HEK293T (cell line): ENCODE measurements around the gene STARD5.

Experiments used
- CTCF ChIA-PET: fragments of 350-600 bp; formaldehyde crosslinking; extraction: SDS; loops from one replicate; lab custom pipeline; 2021; ENCODE audit warnings: antibody characterized with exemption, inconsistent platforms; lab: Yijun Ruan, JAX
- POLR2A ChIA-PET: fragments of 350-600 bp; formaldehyde crosslinking; extraction: SDS; loops from one replicate; lab custom pipeline; 2020; ENCODE audit warnings: antibody characterized with exemption, inconsistent platforms; lab: Yijun Ruan, JAX
- DNase-seq: peaks from one replicate; pipeline ENCODE4 v3.0.0; 2012; ENCODE audit warnings: mixed read lengths; ENCODE audit errors: extremely low spot score
- ARNT ChIP-seq: fragments of 450-650 bp; IDR thresholded peaks from 2 replicates; pipeline ENCODE4 v1.6.1; 2017; ENCODE audit warnings: mild to moderate bottlenecking
- BHLHE40 ChIP-seq: fragments of 450-650 bp; IDR thresholded peaks from 2 replicates; pipeline ENCODE4 v1.6.1; 2016; ENCODE audit warnings: mild to moderate bottlenecking, moderate library complexity, borderline replicate concordance
- CTBP1 ChIP-seq: fragments of 450-650 bp; IDR thresholded peaks from 2 replicates; pipeline ENCODE4 v1.6.1; 2016; ENCODE audit warnings: borderline replicate concordance
- ELF4 ChIP-seq: fragments of 450-650 bp; IDR thresholded peaks from 2 replicates; pipeline ENCODE4 v1.6.1; 2017; ENCODE audit warnings: antibody characterized with exemption
- FOXA1 ChIP-seq: fragments of 450-650 bp; IDR thresholded peaks from 2 replicates; pipeline ENCODE4 v1.6.1; 2016; ENCODE audit warnings: mild to moderate bottlenecking
- FOXK2 ChIP-seq: fragments of 450-650 bp; IDR thresholded peaks from 2 replicates; pipeline ENCODE4 v1.6.1; 2016; ENCODE audit warnings: mild to moderate bottlenecking
- FOXM1 ChIP-seq: fragments of 450-650 bp; IDR thresholded peaks from 2 replicates; pipeline ENCODE4 v1.6.1; 2017; ENCODE audit warnings: mild to moderate bottlenecking, borderline replicate concordance
- HDGF ChIP-seq: fragments of 450-650 bp; IDR thresholded peaks from 2 replicates; pipeline ENCODE4 v1.6.1; 2017; ENCODE audit warnings: antibody characterized with exemption, borderline replicate concordance
- L3MBTL2 ChIP-seq: fragments of 450-650 bp; conservative IDR thresholded peaks from 2 replicates; pipeline ENCODE4 v1.6.1; 2016; ENCODE audit warnings: mild to moderate bottlenecking
- LEF1 ChIP-seq: fragments of 450-650 bp; IDR thresholded peaks from 2 replicates; pipeline ENCODE4 v1.6.1; 2017; ENCODE audit warnings: mild to moderate bottlenecking, borderline replicate concordance
- NFRKB ChIP-seq: fragments of 450-650 bp; IDR thresholded peaks from 2 replicates; pipeline ENCODE4 v1.6.1; 2016; ENCODE audit warnings: mild to moderate bottlenecking, moderate library complexity
- SP1 ChIP-seq: fragments of 450-650 bp; IDR thresholded peaks from 2 replicates; pipeline ENCODE4 v1.6.1; 2017
- SUZ12 ChIP-seq: fragments of 450-650 bp; IDR thresholded peaks from 2 replicates; pipeline ENCODE4 v1.6.1; 2016; ENCODE audit warnings: mild to moderate bottlenecking
- TARDBP ChIP-seq: fragments of 450-650 bp; IDR thresholded peaks from 2 replicates; pipeline ENCODE4 v1.6.1; 2016
- ZNF384 ChIP-seq: fragments of 450-650 bp; IDR thresholded peaks from 2 replicates; pipeline ENCODE4 v1.6.1; 2016
- TF ChIP-seq, protein P1 (sequence below): fragments of 450-650 bp; IDR thresholded peaks from 2 replicates; pipeline ENCODE4 v1.6.1; 2016

STARD5 gene

DNA sequence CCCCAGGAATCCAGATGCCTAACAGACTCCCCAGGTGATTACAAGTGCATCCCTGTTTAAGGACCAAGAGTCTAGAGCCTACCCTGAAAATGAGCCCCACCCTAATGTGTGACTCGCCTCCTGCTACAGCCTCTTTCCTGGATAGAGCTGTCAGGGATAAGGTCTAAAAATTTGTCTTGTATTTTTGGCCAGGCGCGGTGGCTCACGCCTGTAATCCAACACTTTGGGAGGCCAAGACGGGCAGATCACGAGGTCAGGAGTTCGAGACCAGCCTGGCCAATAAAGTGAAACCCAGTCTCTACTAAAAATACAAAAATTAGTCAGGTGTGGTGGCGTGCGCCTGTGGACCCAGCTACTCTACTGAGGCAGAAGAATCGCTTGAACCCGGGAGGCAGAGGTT, 38.8 kb upstream of the STARD5 start:
- CTCF ChIA-PET, result no interaction called here
- no peak for DNase-seq
- POLR2A ChIA-PET, result no interaction called here
- TF ChIP-seq SUZ12 (no peak), HDGF (no peak), ELF4 (no peak), NFRKB (no peak), ARNT (no peak), FOXA1 (no peak), FOXK2 (no peak), L3MBTL2 (no peak), LEF1 (no peak), ZNF384 (no peak), CTBP1 (no peak), TARDBP (no peak)
- TF ChIP-seq, protein P1, sequence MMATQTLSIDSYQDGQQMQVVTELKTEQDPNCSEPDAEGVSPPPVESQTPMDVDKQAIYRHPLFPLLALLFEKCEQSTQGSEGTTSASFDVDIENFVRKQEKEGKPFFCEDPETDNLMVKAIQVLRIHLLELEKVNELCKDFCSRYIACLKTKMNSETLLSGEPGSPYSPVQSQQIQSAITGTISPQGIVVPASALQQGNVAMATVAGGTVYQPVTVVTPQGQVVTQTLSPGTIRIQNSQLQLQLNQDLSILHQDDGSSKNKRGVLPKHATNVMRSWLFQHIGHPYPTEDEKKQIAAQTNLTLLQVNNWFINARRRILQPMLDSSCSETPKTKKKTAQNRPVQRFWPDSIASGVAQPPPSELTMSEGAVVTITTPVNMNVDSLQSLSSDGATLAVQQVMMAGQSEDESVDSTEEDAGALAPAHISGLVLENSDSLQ, result no peak

DNA sequence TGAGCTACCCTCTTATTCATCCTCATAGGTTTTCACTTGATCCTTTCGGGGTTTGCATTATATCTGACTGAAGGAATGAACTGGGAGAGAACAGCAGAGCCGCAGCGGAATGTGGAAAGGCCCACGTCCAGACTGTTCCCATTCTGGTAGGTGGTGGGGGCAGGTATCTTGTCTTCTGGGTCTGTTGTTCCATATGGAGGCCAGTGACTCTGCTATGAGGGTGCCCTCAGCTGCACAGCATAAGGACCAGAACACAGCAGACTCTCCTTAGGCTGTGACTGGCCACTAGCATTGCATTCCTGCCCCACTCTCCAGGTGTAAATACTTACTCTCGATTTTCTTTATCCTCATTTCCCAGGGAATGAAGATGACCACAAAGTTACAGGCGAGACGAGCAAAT, 38.0 kb upstream of the STARD5 start:
- no peak for DNase-seq
- ChIA-PET POLR2A (no interaction called here), CTCF (no interaction called here)
- TF ChIP-seq L3MBTL2 (no peak), HDGF (no peak), ZNF384 (no peak), CTBP1 (no peak), BHLHE40 (no peak), FOXM1 (no peak), LEF1 (no peak), TARDBP (no peak), SUZ12 (no peak), FOXA1 (no peak), NFRKB (no peak), ELF4 (no peak), SP1 (no peak), ARNT (no peak)

DNA sequence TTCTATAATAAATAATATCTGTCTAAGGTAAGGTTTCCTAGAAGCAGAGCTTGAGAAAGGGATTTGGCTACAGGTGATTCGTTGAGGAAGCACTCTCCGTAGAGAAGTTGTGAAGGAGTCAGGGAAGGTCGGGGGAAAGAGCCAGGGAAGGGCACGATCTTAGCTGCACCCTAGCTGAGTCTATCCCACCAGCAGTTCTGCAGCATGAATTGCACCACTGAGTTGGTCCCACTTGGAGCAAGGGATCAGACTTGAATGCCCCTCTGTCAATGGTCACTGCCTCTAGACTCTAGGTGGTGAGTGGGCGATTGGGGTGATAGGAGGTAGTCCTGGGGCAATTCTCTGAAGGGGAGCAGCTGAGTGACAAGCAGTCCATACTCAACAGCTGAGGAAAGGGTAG, 36.5 kb upstream of the STARD5 start:
- CTCF ChIA-PET, result no interaction called here
- POLR2A ChIA-PET, result no interaction called here
- no peak for DNase-seq
- TF ChIP-seq ZNF384 (no peak), L3MBTL2 (no peak), HDGF (no peak), NFRKB (no peak), FOXK2 (no peak), SUZ12 (no peak), BHLHE40 (no peak)

DNA sequence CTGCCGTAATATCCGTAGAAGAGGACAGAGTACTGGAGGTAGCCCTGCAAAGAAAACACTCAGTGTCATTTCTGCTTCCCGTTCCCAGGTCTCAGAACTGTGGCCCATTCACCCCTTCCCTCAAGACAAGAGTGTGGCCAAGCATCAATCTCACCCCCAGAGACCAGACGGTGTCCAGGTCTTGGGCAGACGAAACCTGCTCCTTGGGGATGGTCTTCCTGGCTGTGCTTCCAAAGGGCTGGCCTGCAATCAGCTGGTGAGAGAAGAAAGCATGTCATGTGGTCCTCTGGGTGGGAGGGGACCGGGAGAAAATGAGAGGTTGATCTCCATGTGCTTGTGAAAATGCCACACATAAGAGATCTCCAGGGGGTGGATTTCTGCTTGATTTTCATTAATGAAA, 34.3 kb upstream of the STARD5 start:
- no peak for DNase-seq
- ChIA-PET CTCF (interaction anchor here (0.7 kb wide), 1 partner anchor 84 kb away, joined by 4 read pairs; no protein-coding TSS in a partner anchor), POLR2A (no interaction called here)
- TF ChIP-seq L3MBTL2, result no peak
- no peak for TF ChIP-seq LEF1
- no peak for TF ChIP-seq FOXK2
- no peak for TF ChIP-seq ZNF384
- TF ChIP-seq HDGF, result no peak

DNA sequence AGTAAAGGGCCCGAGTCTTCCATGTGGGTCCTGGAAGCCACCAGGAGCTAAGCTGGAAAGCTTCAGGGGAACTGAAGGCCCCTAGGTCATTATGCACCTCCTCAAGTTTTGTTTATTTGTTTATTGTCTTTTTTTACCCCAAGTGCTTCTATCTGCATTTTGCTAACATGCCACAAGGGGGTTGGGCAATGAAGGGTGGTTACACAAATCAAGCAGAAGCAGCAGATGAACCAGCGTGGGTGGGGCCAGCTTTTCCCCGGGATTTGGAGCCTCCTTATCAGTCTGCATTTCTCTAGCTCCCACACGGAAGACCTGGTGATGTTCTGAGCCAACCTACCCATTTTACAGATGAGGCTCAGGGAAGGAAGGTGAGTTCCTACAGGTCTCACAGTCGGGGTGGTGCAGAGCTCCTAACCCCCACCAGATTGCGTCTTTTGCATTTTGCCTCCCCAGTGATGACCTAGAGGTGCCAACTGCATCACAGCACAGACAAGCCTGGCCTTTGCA, 33.3 kb upstream of the STARD5 start:
- ChIA-PET POLR2A (interaction anchor here (1.6 kb wide), 1 partner anchor 33 kb away, joined by 5 read pairs; the partner anchor contains the start of gene STARD5), CTCF (no interaction called here)
- peak; percentile 38 for DNase-seq
- TF ChIP-seq TARDBP, result no peak
- no peak for TF ChIP-seq NFRKB
- no peak for TF ChIP-seq ELF4
- no peak for TF ChIP-seq L3MBTL2
- TF ChIP-seq SP1, result no peak
- TF ChIP-seq FOXA1, result no peak
- TF ChIP-seq ZNF384, result no peak
- TF ChIP-seq HDGF, result no peak
- no peak for TF ChIP-seq BHLHE40
- no peak for TF ChIP-seq FOXM1
- no peak for TF ChIP-seq LEF1
- TF ChIP-seq ARNT, result no peak
- no peak for TF ChIP-seq FOXK2
- TF ChIP-seq, protein P1, result no peak

DNA sequence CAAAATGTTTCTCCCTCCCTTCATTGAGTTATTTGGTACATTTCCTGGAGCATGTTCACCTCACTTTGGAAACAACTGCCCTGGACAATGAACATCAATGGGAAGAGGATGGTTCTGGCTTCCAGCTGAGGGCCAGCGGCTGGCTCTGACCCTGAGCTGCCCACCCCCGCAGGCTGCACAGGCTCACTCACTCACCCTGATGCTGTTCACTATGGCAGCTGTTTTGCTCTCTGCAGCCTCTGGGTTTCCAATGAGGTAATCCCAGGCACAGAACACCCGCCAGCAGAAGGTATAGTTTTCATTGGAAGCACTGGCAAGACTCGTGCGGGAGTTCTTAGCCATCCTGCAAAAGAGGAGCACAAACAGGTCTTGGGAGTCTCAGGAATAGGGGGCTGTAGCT, 32.3 kb upstream of the STARD5 start:
- ChIA-PET POLR2A (interaction anchor here (1.6 kb wide), 1 partner anchor 32 kb away, joined by 5 read pairs; the partner anchor contains the start of gene STARD5), CTCF (interaction anchor here (0.5 to 1.6 kb wide), 3 partner anchors 10 to 569 kb away, joined by 4 to 9 read pairs (median 5); no protein-coding TSS in a partner anchor)
- no peak for DNase-seq
- TF ChIP-seq ELF4 (no peak), ARNT (no peak), L3MBTL2 (no peak), FOXA1 (no peak), CTBP1 (no peak), LEF1 (no peak), NFRKB (no peak), ZNF384 (no peak)

DNA sequence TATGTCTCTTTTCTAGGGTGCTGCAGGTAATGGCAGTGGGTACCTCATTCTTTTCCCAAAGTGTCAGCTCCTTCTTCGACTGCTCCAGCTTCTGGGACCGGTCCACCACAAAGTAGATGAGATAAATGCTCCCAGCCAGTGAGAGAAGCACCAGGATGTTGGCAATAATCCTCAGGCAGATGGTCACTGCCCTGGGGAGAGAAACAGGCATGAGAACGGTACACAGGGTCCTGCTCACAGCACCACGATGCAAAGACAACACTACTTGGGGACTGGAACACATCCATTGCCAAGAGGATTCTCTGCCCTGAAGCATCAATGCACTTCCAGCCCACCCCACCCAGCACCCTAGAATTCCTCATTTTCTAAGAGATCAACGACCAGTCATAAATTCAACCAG, 27.7 kb upstream of the STARD5 start:
- no peak for DNase-seq
- ChIA-PET POLR2A (no interaction called here), CTCF (interaction anchor here (1.3 kb wide), 1 partner anchor 85 kb away, joined by 5 read pairs; no protein-coding TSS in a partner anchor)
- TF ChIP-seq FOXM1 (no peak), ZNF384 (no peak), LEF1 (no peak), FOXA1 (no peak), FOXK2 (no peak), NFRKB (no peak), ELF4 (no peak), ARNT (no peak), SUZ12 (no peak), TARDBP (no peak), L3MBTL2 (no peak)
- TF ChIP-seq, protein P1, result no peak
